A673 (cell line): ENCODE measurements around the gene PPP1R37. TPM values are rescaled to one million over a fixed set of nuclear protein-coding genes. Genes with fewer than 3 reads are reported as not detected.
"Not testable (repeated sequence)": the region's sequence is repeated elsewhere in the genome, so short reads cannot be mapped to it uniquely, and the experiment has no call there.

Experiments used
- BruUV-seq: library from RNA; stranded (reverse); fragments of 400-500 nt; replicated peaks from 2 replicates; lab custom pipeline; 2021; lab: Mats Ljungman, UMichigan
- CTCF ChIA-PET: fragments of 300-600 bp; sonication (Branson Sonifier 250); formaldehyde crosslinking; loops from one replicate; lab custom pipeline; 2022; ENCODE audit warnings: antibody characterized with exemption; lab: Charles Lee
- POLR2A ChIA-PET: fragments of 300-600 bp; sonication (Branson Sonifier 250); formaldehyde crosslinking; loops from one replicate; lab custom pipeline; 2022; ENCODE audit warnings: antibody characterized with exemption; ENCODE audit not compliant: low non-redundant PET; lab: Charles Lee
- DNase-seq: peaks from one replicate; pipeline ENCODE4 v3.0.0-alpha.2; 2015; ENCODE audit warnings: low spot score
- H3K27ac ChIP-seq: fragments of 200-600 bp; sonication (generic); 2 replicates; pipeline ENCODE4 v1.5.1; 2016; ENCODE audit warnings: mixed run types, low read depth, mild to moderate bottlenecking, mixed read lengths, antibody characterized with exemption, low read length; ENCODE audit not compliant: poor library complexity, severe bottlenecking
- H3K27me3 ChIP-seq: fragments of 200-600 bp; sonication (generic); replicated peaks from 2 replicates; pipeline ENCODE4 v1.6.1; 2017; ENCODE audit warnings: mixed run types, low read depth, mild to moderate bottlenecking, mixed read lengths, antibody characterized with exemption, low read length; ENCODE audit not compliant: insufficient read depth, poor library complexity
- H3K36me3 ChIP-seq: fragments of 200-600 bp; sonication (generic); 2 replicates; pipeline ENCODE4 v1.6.1; 2016; ENCODE audit warnings: mixed run types, mild to moderate bottlenecking, mixed read lengths, antibody characterized with exemption, low read length; ENCODE audit not compliant: insufficient read depth, poor library complexity, severe bottlenecking
- H3K4me1 ChIP-seq: fragments of 200-600 bp; sonication (generic); 2 replicates; pipeline ENCODE4 v1.6.1; 2017; ENCODE audit warnings: mixed run types, mild to moderate bottlenecking, mixed read lengths, antibody characterized with exemption, low read length; ENCODE audit not compliant: insufficient read depth, poor library complexity, severe bottlenecking
- H3K4me3 ChIP-seq: fragments of 200-600 bp; sonication (generic); 2 replicates; pipeline ENCODE4 v1.5.1; 2016; ENCODE audit warnings: low read depth, mixed run types, mild to moderate bottlenecking, mixed read lengths, low read length; ENCODE audit not compliant: poor library complexity, severe bottlenecking
- H3K9me3 ChIP-seq: fragments of 200-600 bp; sonication (generic); 2 replicates; pipeline ENCODE4 v1.6.1; 2016; ENCODE audit warnings: mixed run types, low read depth, mild to moderate bottlenecking, mixed read lengths, antibody characterized with exemption, low read length; ENCODE audit not compliant: poor library complexity, severe bottlenecking
- CTCF ChIP-seq: fragments of 300-800, 200-600 bp; sonication (generic); conservative IDR thresholded peaks from 2 replicates; pipeline ENCODE4 v1.5.1; 2017; ENCODE audit warnings: low read depth, mild to moderate bottlenecking, antibody characterized with exemption, low read length, moderate library complexity, mixed read lengths
- EZH2 ChIP-seq: fragments of 200-600 bp; sonication (generic); IDR thresholded peaks from 2 replicates; pipeline ENCODE4 v1.6.1; 2017; ENCODE audit warnings: borderline replicate concordance, low read depth, mild to moderate bottlenecking, mixed read lengths, antibody characterized with exemption, low read length; ENCODE audit not compliant: poor library complexity, severe bottlenecking
- intact Hi-C: fragments of 100-400 bp; cut with micrococcal nuclease; formaldehyde crosslinking; loops from one replicate; pipeline ENCODE4 v1.10.0; 2022; ENCODE audit not compliant: unreplicated experiment
- total RNA-seq: library from RNA; stranded (reverse); gene quantifications from 2 replicates; pipeline ENCODE4 v1.2.3, GENCODE V29; 2021

PPP1R37 gene
- total RNA-seq, 1 experiment from 2014 or later = 34.0 TPM

DNA sequence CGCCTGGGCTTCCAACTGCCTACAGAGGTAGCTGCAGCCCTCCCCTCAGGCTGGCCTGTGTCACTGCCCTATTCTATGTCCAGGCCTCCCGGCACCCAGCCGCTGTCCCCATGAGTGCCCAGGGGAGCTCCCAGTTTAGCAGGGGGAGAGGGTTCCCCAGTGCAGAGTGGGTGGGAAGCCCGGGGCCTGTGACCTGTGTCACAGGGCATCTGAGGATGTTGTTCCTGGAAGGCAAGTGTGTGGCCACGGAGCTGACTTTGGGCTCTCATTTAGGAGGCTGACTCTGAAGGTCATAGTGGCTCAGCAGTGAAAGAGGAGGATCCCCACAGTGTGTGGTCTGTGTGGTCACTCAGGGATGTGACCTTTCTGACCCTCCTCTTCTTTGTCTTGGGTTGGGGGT, 25.1 kb downstream of the PPP1R37 start:
- ChIA-PET POLR2A (no interaction called here), CTCF (interaction anchor here (0.6 kb wide), 1 partner anchor 208 kb away, joined by 3 read pairs; no protein-coding TSS in a partner anchor)
- Histone ChIP-seq H3K4me1 (peaks cover 9% of the 10 kb centered on the region), H3K27ac (no peak overlapping the region), H3K27me3 (no peaks in the 10 kb centered on the region), H3K9me3 (no peaks in the 10 kb centered on the region), H3K36me3 (no peaks in the 10 kb centered on the region), H3K4me3 (no peak overlapping the region)
- TF ChIP-seq CTCF (no peak), EZH2 (no peak)
- no peak for DNase-seq
- intact Hi-C loops = no loop called here
- BruUV-seq = no TSS peak

DNA sequence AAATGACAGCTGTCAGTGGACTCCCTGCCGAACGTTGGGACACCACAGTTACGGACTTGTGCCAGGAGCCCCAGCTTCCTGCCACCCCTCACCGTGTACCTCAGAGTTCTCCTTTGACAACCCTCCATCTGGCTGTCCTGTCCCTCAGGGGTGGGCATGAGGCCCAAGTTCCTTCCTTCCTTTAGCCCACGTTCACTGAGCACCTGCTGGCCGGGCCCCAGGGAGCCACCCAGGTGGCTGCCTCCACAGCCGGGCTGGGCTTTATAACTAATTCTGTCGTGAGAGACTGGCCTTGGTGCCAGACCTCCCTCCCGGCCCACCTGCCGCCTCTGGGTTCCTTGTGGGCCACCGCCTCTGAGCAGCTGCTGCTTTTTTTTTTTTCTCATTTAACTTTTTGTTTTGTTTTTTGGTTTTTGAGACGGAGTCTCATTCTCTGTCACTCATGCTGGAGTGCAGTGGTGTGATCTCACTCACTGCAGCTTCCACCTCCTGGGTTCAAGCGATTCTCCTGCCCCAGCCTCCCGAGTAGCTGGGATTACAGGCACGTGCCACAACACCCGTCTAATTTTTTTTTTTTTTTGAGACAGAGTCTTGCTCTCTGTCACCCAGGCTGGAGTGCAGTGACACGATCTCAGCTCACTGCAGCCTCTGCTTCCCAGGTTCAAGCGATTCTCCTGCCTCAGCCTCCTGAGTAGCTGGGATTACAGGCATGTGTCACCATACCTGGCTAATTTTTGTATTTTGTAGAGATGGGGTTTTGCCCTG, 25.8 kb downstream of the PPP1R37 start:
- intact Hi-C loops = not testable (repeated sequence)

GRCh38 chr19:45119582-45119981, 26.6 kb downstream of the PPP1R37 start:
- BruUV-seq = no TSS peak
- Histone ChIP-seq H3K27me3 (no peaks in the 10 kb centered on the region), H3K9me3 (no peaks in the 10 kb centered on the region), H3K4me1 (peaks cover 19% of the 10 kb centered on the region), H3K4me3 (no peak overlapping the region), H3K27ac (no peak overlapping the region), H3K36me3 (no peaks in the 10 kb centered on the region)
- POLR2A ChIA-PET = no interaction called here
- no peak for DNase-seq
- TF ChIP-seq EZH2 = no peak
- no peak for TF ChIP-seq CTCF
- intact Hi-C loops = no loop called here
- CTCF ChIA-PET = interaction anchor here (0.7 kb wide), 1 partner anchor 350 kb away, joined by 5 read pairs; no protein-coding TSS in a partner anchor

More for the DNA sequence above, 25.8 kb downstream of the PPP1R37 start:
- POLR2A ChIA-PET, H3K27ac ChIP-seq, H3K9me3 ChIP-seq, H3K27me3 ChIP-seq, H3K4me3 ChIP-seq, DNase-seq, BruUV-seq, H3K36me3 ChIP-seq: not testable (repeated sequence)
- CTCF ChIA-PET = interaction anchor here (0.6 to 0.7 kb wide), 2 partner anchors 208 to 351 kb away, joined by 3 to 5 read pairs; no protein-coding TSS in a partner anchor
- H3K4me1 ChIP-seq = peaks cover 15% of the 10 kb centered on the region
